Measurements from ENCODE around the gene CHMP6. TPM values are rescaled to one million over a fixed set of nuclear protein-coding genes. Genes with fewer than 3 reads are reported as not detected.

CHMP6 gene
- total RNA-seq, 2 experiments from 2014 or later: 15.9 to 19.4 TPM

DNA sequence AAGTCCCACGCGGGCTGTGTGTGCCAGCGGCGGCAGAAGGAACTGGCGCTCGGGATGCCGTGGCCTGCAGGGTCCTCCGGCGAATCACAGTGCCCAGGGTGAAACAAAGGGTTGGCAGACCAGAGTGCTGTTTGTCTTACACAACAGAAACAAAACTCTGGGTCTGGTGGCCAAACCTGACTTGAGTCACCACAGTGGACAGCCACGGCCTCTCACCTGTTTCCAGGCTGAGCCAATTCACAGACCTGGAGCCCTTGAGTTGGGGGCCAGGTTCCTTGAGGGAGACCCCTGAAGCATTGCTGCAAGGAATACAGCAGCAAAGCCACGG, 2.1 kb upstream of the CHMP6 start:
- no peak overlapping the region for H3K4me3 Mint-ChIP-seq
- peaks cover 3% of the 10 kb centered on the region for H3K27me3 Mint-ChIP-seq
- H3K4me1 Mint-ChIP-seq: peaks cover 21% of the 10 kb centered on the region
- DNase-seq (peak; percentile 4), ATAC-seq (no peak)
- ChIA-PET CTCF (interaction anchor here (0.6 to 1.0 kb wide), 5 partner anchors 23 to 640 kb away, joined by 3 to 4 read pairs (median 3); no protein-coding TSS in a partner anchor), POLR2A (no interaction called here)
- H3K9me3 Mint-ChIP-seq (ENCODE audit: low read depth): no peaks in the 10 kb centered on the region
- no peaks in the 10 kb centered on the region for H3K36me3 Mint-ChIP-seq (ENCODE audit: low read depth)
- H3K27ac Mint-ChIP-seq: no peak overlapping the region
- intact Hi-C loops (cut with DNase I, micrococcal nuclease): loop anchor here (1.0 to 10.0 kb wide), 3 partner anchors 112 to 415 kb away; no protein-coding TSS in a partner anchor

- CTCF ChIA-PET: interaction anchor here (0.6 to 0.7 kb wide), 3 partner anchors 111 to 414 kb away, joined by 3 read pairs; no protein-coding TSS in a partner anchor
- DNase-seq (peak; percentile 12), ATAC-seq (peak; percentile 7)
- Mint-ChIP-seq H3K9me3 (ENCODE audit: low read depth) (no peaks in the 10 kb centered on the region), H3K4me1 (peaks cover 21% of the 10 kb centered on the region), H3K4me3 (peak overlapping the region; percentile 69), H3K27ac (peak overlapping the region; percentile 74), H3K36me3 (ENCODE audit: low read depth) (peaks cover 6% of the 10 kb centered on the region), H3K27me3 (peaks cover 3% of the 10 kb centered on the region)
- POLR2A ChIA-PET: interaction anchor here (0.8 kb wide), 1 partner anchor 447 kb away, joined by 3 read pairs; the partner anchor contains the start of gene RPTOR
- intact Hi-C loops (cut with DNase I, micrococcal nuclease): loop anchor here in 1 of 2 experiments (1.0 to 5.0 kb wide), 8 partner anchors 232 to 890 kb away; partner anchors contain the start of genes ENDOV, GAA, NDUFAF8 and RNF213
Observed at GRCh38 chr17:80990921-80991644, 558 bp upstream of the CHMP6 start.

GRCh38 chr17:80992077-80992947, 671 bp downstream of the CHMP6 start:
- ATAC-seq (peak; percentile 36), DNase-seq (peak; percentile 40)
- intact Hi-C loops (cut with DNase I, micrococcal nuclease): loop anchor here in 1 of 2 experiments (2.0 to 5.0 kb wide), 3 partner anchors 42 to 730 kb away; partner anchors contain the start of genes BAIAP2 and RNF213
- peaks cover 21% of the 10 kb centered on the region for H3K4me1 Mint-ChIP-seq
- peaks cover 3% of the 10 kb centered on the region for H3K27me3 Mint-ChIP-seq
- ChIA-PET CTCF (interaction anchor here (1.0 kb wide), 1 partner anchor 12 kb away, joined by 3 read pairs; no protein-coding TSS in a partner anchor), POLR2A (interaction anchor here (0.8 kb wide), 1 partner anchor 448 kb away, joined by 3 read pairs; the partner anchor contains the start of gene RPTOR)
- peak overlapping the region; percentile 53 for H3K27ac Mint-ChIP-seq
- H3K36me3 Mint-ChIP-seq (ENCODE audit: low read depth): peaks cover 10% of the 10 kb centered on the region
- peak overlapping the region; percentile 69 for H3K4me3 Mint-ChIP-seq
- H3K9me3 Mint-ChIP-seq (ENCODE audit: low read depth): no peaks in the 10 kb centered on the region

DNA sequence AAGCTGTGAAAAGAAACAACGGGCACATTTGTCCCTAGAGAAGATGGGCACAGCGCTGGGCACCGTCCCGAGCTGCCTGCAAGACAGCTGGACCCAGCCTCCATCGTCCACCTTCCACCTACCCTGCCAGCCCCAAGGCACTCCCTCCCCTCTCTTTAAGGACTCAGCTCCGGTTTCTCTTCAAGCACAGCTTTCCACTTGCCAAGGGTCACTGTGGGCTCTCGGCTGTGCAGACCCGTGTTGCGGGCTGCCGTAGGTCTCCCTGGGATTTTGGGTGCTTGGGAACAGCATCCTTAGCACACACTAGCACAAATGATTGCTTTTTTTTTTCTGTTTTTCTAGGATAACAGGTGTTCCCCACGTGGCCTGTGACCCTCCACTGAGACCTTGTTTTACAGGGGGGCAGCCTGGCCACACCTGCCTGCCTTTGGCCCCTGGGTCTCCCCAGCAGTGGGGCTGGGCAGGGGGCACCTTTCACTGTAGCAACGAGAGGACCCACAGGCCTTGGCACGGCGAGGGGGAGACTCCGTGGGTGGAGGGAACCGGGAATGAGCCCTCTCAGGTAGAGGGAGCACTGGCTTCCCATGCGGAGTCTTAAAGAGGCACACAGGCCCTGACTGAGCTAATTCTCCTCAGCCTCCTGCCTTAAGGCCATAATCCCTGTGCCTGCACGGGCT, 1.4 kb downstream of the CHMP6 start:
- peaks cover 10% of the 10 kb centered on the region for H3K36me3 Mint-ChIP-seq (ENCODE audit: low read depth)
- POLR2A ChIA-PET: no interaction called here
- H3K27me3 Mint-ChIP-seq: no peaks in the 10 kb centered on the region
- peak overlapping the region; percentile 53 for H3K27ac Mint-ChIP-seq
- DNase-seq (no peak), ATAC-seq (no peak)
- peaks cover 21% of the 10 kb centered on the region for H3K4me1 Mint-ChIP-seq
- H3K4me3 Mint-ChIP-seq: peak overlapping the region; percentile 69
- CTCF ChIA-PET: no interaction called here
- H3K9me3 Mint-ChIP-seq (ENCODE audit: low read depth): no peaks in the 10 kb centered on the region
- intact Hi-C loops (cut with DNase I, micrococcal nuclease): loop anchor here in 1 of 2 experiments (2.0 to 5.0 kb wide), 3 partner anchors 42 to 731 kb away; partner anchors contain the start of genes BAIAP2 and RNF213

DNA sequence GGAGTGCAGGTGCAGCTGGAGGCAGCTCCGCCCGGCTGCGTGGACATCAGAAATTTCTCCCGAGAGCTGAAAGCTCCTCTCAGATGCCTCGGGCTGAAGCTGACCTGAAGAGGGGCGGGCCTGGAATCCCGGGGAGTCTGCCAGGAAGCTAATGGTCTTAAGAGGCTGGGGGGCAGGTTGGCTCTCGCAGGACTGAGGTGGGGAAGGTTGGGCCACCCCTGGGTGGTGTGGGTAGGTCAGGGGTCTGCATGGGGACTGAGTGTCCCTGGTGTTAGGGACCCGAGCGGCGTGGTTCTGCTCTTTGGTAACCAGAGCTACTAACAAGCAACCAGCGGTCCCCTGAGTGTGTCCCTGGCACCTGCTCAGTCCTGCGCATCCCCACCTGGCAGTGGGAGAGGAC, 3.5 kb downstream of the CHMP6 start:
- H3K27me3 Mint-ChIP-seq: no peaks in the 10 kb centered on the region
- peaks cover 16% of the 10 kb centered on the region for H3K36me3 Mint-ChIP-seq (ENCODE audit: low read depth)
- no peaks in the 10 kb centered on the region for H3K9me3 Mint-ChIP-seq (ENCODE audit: low read depth)
- no peak overlapping the region for H3K4me3 Mint-ChIP-seq
- no peak overlapping the region for H3K27ac Mint-ChIP-seq
- ChIA-PET CTCF (no interaction called here), POLR2A (no interaction called here)
- DNase-seq: peak; percentile 5
- no peak for ATAC-seq
- H3K4me1 Mint-ChIP-seq: peaks cover 16% of the 10 kb centered on the region
- intact Hi-C loops (cut with DNase I, micrococcal nuclease): no loop called here

DNA sequence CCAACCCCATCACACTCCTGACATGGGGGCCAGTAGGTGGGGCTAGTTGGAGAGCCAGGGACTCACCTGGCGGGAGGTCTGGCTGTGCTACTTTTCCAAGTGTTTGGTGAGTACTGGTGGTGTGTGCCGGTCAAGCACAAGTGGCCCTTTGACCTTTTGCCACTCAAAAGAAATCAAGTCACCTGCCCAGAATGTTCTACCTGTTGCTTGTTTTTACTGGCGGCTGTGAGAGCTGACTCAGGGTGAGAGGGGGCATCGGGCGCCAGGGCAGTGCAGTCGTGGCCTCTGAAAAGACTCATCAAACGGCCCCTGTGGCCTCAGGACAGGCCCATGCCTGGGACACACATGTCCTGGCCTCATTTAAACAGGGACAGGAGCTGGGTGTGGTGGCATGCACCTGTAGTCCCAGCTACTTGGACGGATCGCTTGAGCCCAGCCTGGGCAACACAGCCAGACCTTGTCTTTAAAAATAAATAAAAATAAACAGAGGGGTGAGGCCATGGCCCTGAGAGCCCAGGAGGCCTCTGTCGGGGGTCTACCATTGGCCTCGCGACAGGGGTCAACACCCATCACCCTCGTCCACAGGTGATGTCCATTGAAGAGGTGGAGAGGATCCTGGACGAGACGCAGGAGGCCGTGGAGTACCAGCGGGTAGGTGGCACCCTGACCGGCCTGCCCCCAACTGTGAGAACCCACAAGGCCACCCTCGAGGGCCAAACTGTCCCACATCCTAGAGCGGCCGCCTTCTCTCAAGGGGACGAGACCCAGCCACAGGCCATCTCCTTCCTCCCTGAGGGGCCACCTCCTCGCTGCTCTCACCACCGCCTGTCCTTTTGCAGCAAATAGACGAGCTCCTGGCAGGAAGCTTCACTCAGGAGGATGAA, 5.0 kb downstream of the CHMP6 start:
- Mint-ChIP-seq H3K27ac (no peak overlapping the region), H3K4me1 (peaks cover 10% of the 10 kb centered on the region), H3K4me3 (no peak overlapping the region), H3K36me3 (ENCODE audit: low read depth) (peaks cover 16% of the 10 kb centered on the region), H3K27me3 (no peaks in the 10 kb centered on the region), H3K9me3 (ENCODE audit: low read depth) (no peaks in the 10 kb centered on the region)
- ChIA-PET POLR2A (no interaction called here), CTCF (interaction anchor here (0.6 to 0.7 kb wide), 2 partner anchors 477 to 770 kb away, joined by 3 read pairs; no protein-coding TSS in a partner anchor)
- no peak for DNase-seq
- intact Hi-C loops (cut with DNase I, micrococcal nuclease): no loop called here
- no peak for ATAC-seq

DNA sequence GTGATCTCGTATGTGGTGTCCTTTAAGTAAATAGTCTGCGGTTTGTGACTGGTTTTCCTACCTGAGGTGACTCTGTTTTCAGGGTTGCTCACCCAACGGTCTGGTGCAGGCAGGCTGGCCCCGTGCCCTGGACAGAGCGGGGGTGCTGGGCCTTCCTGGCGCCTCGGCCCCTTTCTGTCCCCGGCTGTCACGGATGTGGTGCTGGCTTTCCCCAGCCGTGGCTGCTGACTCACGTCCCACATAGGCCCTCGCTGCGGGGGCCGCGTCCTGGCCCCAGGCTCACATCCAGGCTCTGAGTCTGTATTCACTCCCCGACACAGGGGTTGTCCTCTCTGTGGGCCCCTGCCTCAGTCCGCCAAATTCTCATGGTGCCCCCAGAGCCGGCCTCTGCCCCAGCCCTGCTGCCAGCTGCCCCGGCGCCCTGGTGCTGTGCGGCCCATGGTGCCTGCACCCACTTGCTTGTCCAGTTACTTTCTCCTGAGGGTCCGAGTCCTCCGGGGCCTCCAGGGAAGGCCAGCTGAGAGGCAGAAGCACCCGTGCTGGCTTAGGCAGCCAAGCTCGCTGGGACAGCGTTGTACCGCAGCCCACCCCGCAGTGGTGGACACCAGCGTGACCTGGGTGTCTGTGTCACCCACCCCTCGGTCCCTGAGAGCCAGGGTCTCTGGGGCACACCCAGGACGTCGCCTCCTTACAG, 5.9 kb downstream of the CHMP6 start:
- ChIA-PET CTCF (no interaction called here), POLR2A (no interaction called here)

DNA sequence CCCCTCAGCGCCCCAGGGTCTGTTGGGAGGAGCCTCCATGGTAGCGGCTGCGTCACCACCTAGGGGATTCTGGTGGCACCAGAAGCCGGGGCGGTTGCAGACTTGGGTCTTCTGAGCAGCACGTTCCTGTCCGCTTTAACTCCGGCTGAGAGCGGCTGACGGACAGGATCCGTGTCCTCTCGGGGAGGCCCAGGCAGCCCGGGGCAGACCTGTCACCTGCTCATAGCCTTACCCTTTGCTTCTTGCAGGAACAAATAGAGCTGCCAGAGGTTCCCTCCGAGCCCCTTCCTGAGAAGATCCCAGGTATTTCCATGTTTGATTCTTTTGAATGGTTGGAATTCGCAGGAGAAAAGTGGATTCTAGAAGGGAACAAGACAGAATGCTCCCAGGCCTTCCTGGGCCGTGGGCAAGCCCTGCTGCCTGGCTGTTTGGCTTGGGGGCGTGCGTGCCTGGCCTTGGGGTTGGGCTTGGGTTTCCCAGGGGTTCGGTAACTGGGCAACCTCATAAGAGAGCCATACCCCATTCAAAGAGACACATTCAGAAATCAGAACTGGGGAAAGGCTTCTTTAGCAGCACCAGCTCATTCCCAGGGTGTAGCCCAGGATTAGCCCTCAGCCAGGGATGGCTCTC, 6.6 kb downstream of the CHMP6 start:
- no peak overlapping the region for H3K4me3 Mint-ChIP-seq
- no peaks in the 10 kb centered on the region for H3K9me3 Mint-ChIP-seq (ENCODE audit: low read depth)
- H3K27me3 Mint-ChIP-seq: peaks cover 7% of the 10 kb centered on the region
- intact Hi-C loops (cut with DNase I, micrococcal nuclease): no loop called here
- CTCF ChIA-PET: no interaction called here
- DNase-seq: no peak
- peaks cover 5% of the 10 kb centered on the region for H3K4me1 Mint-ChIP-seq
- POLR2A ChIA-PET: no interaction called here
- peaks cover 16% of the 10 kb centered on the region for H3K36me3 Mint-ChIP-seq (ENCODE audit: low read depth)
- no peak for ATAC-seq
- no peak overlapping the region for H3K27ac Mint-ChIP-seq

More for the DNA sequence above, 5.9 kb downstream of the CHMP6 start:
- DNase-seq: peak; percentile 7
- Mint-ChIP-seq H3K9me3 (ENCODE audit: low read depth) (no peaks in the 10 kb centered on the region), H3K4me3 (no peak overlapping the region), H3K27me3 (peaks cover 5% of the 10 kb centered on the region), H3K36me3 (ENCODE audit: low read depth) (peaks cover 16% of the 10 kb centered on the region), H3K4me1 (peaks cover 10% of the 10 kb centered on the region), H3K27ac (no peak overlapping the region)
- intact Hi-C loops (cut with DNase I, micrococcal nuclease): no loop called here
- no peak for ATAC-seq

- POLR2A ChIA-PET: no interaction called here
- peaks cover 12% of the 10 kb centered on the region for H3K27me3 Mint-ChIP-seq
- CTCF ChIA-PET: no interaction called here
- H3K4me1 Mint-ChIP-seq: peaks cover 5% of the 10 kb centered on the region
- DNase-seq (no peak), ATAC-seq (no peak)
- intact Hi-C loops (cut with DNase I, micrococcal nuclease): no loop called here
- H3K36me3 Mint-ChIP-seq (ENCODE audit: low read depth): peaks cover 16% of the 10 kb centered on the region
- H3K9me3 Mint-ChIP-seq (ENCODE audit: low read depth): no peaks in the 10 kb centered on the region
- H3K27ac Mint-ChIP-seq: no peak overlapping the region
- no peak overlapping the region for H3K4me3 Mint-ChIP-seq
Observed at GRCh38 chr17:80998748-80999535, 7.3 kb downstream of the CHMP6 start.
